GM18499 (cell line): ENCODE data around the gene TMEM255B.
"Not testable (repeated sequence)": the region's sequence is repeated elsewhere in the genome, so short reads cannot be mapped to it uniquely, and the experiment has no call there.

Source experiments
- ATAC-seq: cut with Tn5 transposase; IDR thresholded peaks from one replicate; pipeline ENCODE4 v1.9.1; 2021; ENCODE audit warnings: moderate number of reproducible peaks; ENCODE audit not compliant: insufficient read depth, unreplicated experiment

The TMEM255B gene

GRCh38 chr13:113734099-113734825 is 24.8 kb upstream of the TMEM255B start:
- no peak for ATAC-seq

- no peak for ATAC-seq
Measured at GRCh38 chr13:113734826-113735125, 24.2 kb upstream of the TMEM255B start.

GRCh38 chr13:113735194-113735593 is 23.8 kb upstream of the TMEM255B start:
- no peak for ATAC-seq

- no peak for ATAC-seq
Measured at GRCh38 chr13:113735750-113736149, 23.3 kb upstream of the TMEM255B start.

- no peak for ATAC-seq
Measured at GRCh38 chr13:113736258-113736731, 22.7 kb upstream of the TMEM255B start.

GRCh38 chr13:113737803-113738202 is 21.2 kb upstream of the TMEM255B start:
- ATAC-seq, result no peak

GRCh38 chr13:113739527-113740285 is 19.3 kb upstream of the TMEM255B start:
- ATAC-seq, result no peak

GRCh38 chr13:113740286-113740556 is 18.8 kb upstream of the TMEM255B start:
- ATAC-seq, result no peak

- no peak for ATAC-seq
Measured at GRCh38 chr13:113740661-113741060, 18.4 kb upstream of the TMEM255B start.

GRCh38 chr13:113741191-113741668 is 17.8 kb upstream of the TMEM255B start:
- no peak for ATAC-seq

- no peak for ATAC-seq
Measured at GRCh38 chr13:113742000-113742441, 17.0 kb upstream of the TMEM255B start.

- no peak for ATAC-seq
Measured at GRCh38 chr13:113742445-113743120, 16.4 kb upstream of the TMEM255B start.

GRCh38 chr13:113743366-113744195 is 15.4 kb upstream of the TMEM255B start:
- ATAC-seq, result no peak

- no peak for ATAC-seq
Measured at GRCh38 chr13:113744197-113745000, 14.6 kb upstream of the TMEM255B start.

- no peak for ATAC-seq
Measured at GRCh38 chr13:113745059-113745458, 14.0 kb upstream of the TMEM255B start.

- not testable (repeated sequence) for ATAC-seq
Measured at GRCh38 chr13:113745500-113746142, 13.4 kb upstream of the TMEM255B start.

GRCh38 chr13:113746143-113746525 is 12.9 kb upstream of the TMEM255B start:
- ATAC-seq, result no peak

GRCh38 chr13:113746671-113747070 is 12.4 kb upstream of the TMEM255B start:
- ATAC-seq, result no peak

- no peak for ATAC-seq
Measured at GRCh38 chr13:113747291-113747833, 11.7 kb upstream of the TMEM255B start.
